ENCODE results near the gene PHF11. TPM values are rescaled to one million over a fixed set of nuclear protein-coding genes. Genes with fewer than 3 reads are reported as not detected.

Gene PHF11
- total RNA-seq, 1 experiment from 2014 or later = 15.7 TPM

GRCh38 chr13:49456156-49456555 is 39.6 kb upstream of the PHF11 start:
- DNase-seq (ENCODE audit: low read depth, low spot score) (no peak), ATAC-seq (no peak)
- ChIA-PET POLR2A (no interaction called here), CTCF (no interaction called here)
- intact Hi-C loops (cut with micrococcal nuclease; ENCODE audit: unreplicated experiment) (no loop called here), in situ Hi-C loops (cut with HindIII; ENCODE audit: low pct_unique_long_range_greater_than_20kb, low sequenced_read_pairs) (no loop called here)
- no TSS peak for BruUV-seq (replicated peaks)
- H3K9me3 ChIP-seq (ENCODE audit: control insufficient read depth, insufficient read depth, low read depth, low read length) = no peaks in the 10 kb centered on the region
- H3K4me1 ChIP-seq (ENCODE audit: control insufficient read depth, insufficient read depth, low read length) = no peaks in the 10 kb centered on the region
- no peak overlapping the region for H3K27ac ChIP-seq (ENCODE audit: low read length)
- no peaks in the 10 kb centered on the region; the same call in 1 of the 2 replicates for H3K36me3 ChIP-seq (ENCODE audit: control insufficient read depth, insufficient read depth, low read length)
- no peaks in the 10 kb centered on the region for H3K27me3 ChIP-seq (ENCODE audit: control insufficient read depth, insufficient read depth, low read length)
- no peak for TF ChIP-seq TCF7L2 (IDR thresholded peaks at IDR 0.05; ENCODE audit: low read depth, low read length)
- TF ChIP-seq SIN3A (IDR thresholded peaks at IDR 0.05; ENCODE audit: borderline replicate concordance, insufficient read depth, low read depth, low read length) = no peak
- no peak for TF ChIP-seq CTCF (IDR thresholded peaks at IDR 0.05)
- no peak for TF ChIP-seq POLR2AphosphoS5 (IDR thresholded peaks at IDR 0.05; ENCODE audit: low read depth, low read length)
- no peak for TF ChIP-seq REST (IDR thresholded peaks at IDR 0.05; ENCODE audit: insufficient read depth in 1 of 2, low read depth in 2 of 2, low read length in 1 of 2)
- H3K4me3 ChIP-seq (ENCODE audit: low read depth in 2 of 2, low read length in 2 of 2) = no peak overlapping the region

- TF ChIP-seq SIN3A (IDR thresholded peaks at IDR 0.05; ENCODE audit: borderline replicate concordance, insufficient read depth, low read depth, low read length) (no peak), REST (IDR thresholded peaks at IDR 0.05; ENCODE audit: insufficient read depth in 1 of 2, low read depth in 2 of 2, low read length in 1 of 2) (no peak), CTCF (IDR thresholded peaks at IDR 0.05) (no peak), TCF7L2 (IDR thresholded peaks at IDR 0.05; ENCODE audit: low read depth, low read length) (no peak)
- H3K36me3 ChIP-seq (ENCODE audit: control insufficient read depth, insufficient read depth, low read length) = no peaks in the 10 kb centered on the region
- no TSS peak for BruUV-seq (replicated peaks)
- H3K9me3 ChIP-seq (ENCODE audit: control insufficient read depth, insufficient read depth, low read depth, low read length) = peaks cover 4% of the 10 kb centered on the region; the same call in 1 of the 2 replicates
- H3K4me1 ChIP-seq (ENCODE audit: control insufficient read depth, insufficient read depth, low read length) = no peaks in the 10 kb centered on the region
- POLR2A ChIA-PET = interaction anchor here (0.6 kb wide), 1 partner anchor 251 kb away, joined by 3 read pairs; no protein-coding TSS in a partner anchor
- CTCF ChIA-PET = no interaction called here
- H3K27me3 ChIP-seq (ENCODE audit: control insufficient read depth, insufficient read depth, low read length) = no peaks in the 10 kb centered on the region
- H3K27ac ChIP-seq (ENCODE audit: low read length) = no peak overlapping the region
- in situ Hi-C loops (cut with HindIII; ENCODE audit: low pct_unique_long_range_greater_than_20kb, low sequenced_read_pairs) = no loop called here
- DNase-seq (ENCODE audit: low read depth, low spot score) (no peak), ATAC-seq (no peak)
- intact Hi-C loops (cut with micrococcal nuclease; ENCODE audit: unreplicated experiment) = no loop called here
- no peak overlapping the region for H3K4me3 ChIP-seq (ENCODE audit: low read depth in 2 of 2, low read length in 2 of 2)
These were observed 38.5 kb upstream of the PHF11 start for GRCh38 chr13:49457221-49457620.
